GM19397 (cell line): ENCODE data around the gene STXBP2.
"Not testable (repeated sequence)": the region's sequence is repeated elsewhere in the genome, so short reads cannot be mapped to it uniquely, and the experiment has no call there.

Experiments used
- ATAC-seq: cut with Tn5 transposase; IDR thresholded peaks from one replicate; pipeline ENCODE4 v1.9.1; 2021; ENCODE audit warnings: mild to moderate bottlenecking, moderate library complexity; ENCODE audit not compliant: unreplicated experiment

The STXBP2 gene

DNA sequence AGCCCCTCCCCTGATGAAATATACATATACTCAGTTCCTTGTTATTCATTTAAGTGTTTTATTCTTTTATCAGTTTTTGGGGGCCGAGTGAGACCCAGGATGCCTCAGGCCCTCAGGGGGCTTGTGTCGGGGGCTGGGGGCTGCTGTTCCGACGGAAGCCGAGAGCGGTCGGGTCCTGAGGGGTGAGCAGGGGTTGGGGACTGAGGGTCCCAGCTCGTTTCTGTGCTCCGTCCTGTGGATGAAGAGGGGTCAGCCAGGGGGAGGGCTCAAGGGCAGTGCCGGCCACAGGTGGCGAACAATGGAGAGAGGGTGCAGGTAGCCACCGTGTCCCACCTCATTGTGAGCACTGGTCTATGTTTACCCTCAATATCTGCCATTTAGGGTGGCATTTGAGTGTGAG, 5.3 kb upstream of the STXBP2 start:
- no peak for ATAC-seq

DNA sequence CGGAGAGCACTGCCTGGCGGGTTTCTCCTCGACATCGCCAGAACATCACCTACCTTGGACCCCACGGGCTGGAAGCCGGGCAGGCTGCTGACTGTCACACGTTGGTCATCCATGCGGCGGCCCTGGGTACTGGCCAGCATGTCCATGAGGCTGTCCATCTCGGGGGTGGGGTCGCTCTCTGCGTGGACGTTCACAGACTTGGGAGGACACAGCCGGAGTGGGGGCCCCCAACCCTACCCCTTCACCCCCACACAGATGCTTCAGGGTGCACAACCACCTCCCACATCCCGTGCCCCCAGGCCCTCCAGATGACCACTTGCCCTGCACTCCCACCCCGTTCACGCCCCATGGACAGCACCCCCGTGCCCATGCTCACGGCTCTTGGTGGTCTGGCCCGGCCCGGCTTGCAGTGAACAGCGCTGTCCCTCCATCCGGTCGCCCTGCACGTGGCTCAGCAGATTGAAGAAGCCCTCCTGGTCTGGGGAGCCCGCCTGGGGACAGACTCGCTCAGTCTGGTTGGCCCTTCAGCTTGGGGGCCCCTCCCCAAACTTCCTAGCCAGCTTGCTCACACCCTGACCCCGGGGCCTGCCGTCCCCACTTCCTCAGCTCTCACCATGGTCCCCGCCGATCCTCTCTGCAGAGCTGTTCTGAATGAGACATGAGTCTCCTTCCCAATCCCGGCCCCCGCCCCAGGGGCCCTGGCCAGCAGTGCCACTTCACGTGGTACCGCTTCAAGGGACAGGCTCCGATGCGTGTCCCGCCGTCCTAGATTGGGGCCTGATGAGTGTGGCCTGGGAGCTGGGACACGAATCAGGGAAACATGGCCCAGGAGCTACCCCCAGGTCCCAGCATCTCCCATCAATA, 4.3 kb upstream of the STXBP2 start:
- ATAC-seq = no peak

GRCh38 chr19:7633698-7634097, 3.2 kb upstream of the STXBP2 start, which contains the start of gene PCP2:
TSS of gene PCP2 (minus strand) at chr19:7633719. CDS start at chr19:7633457, 262 bp downstream.
- ATAC-seq = no peak

GRCh38 chr19:7635670-7636069, 1.2 kb upstream of the STXBP2 start:
- ATAC-seq = no peak

GRCh38 chr19:7636317-7636690, 606 bp upstream of the STXBP2 start:
- no peak for ATAC-seq

DNA sequence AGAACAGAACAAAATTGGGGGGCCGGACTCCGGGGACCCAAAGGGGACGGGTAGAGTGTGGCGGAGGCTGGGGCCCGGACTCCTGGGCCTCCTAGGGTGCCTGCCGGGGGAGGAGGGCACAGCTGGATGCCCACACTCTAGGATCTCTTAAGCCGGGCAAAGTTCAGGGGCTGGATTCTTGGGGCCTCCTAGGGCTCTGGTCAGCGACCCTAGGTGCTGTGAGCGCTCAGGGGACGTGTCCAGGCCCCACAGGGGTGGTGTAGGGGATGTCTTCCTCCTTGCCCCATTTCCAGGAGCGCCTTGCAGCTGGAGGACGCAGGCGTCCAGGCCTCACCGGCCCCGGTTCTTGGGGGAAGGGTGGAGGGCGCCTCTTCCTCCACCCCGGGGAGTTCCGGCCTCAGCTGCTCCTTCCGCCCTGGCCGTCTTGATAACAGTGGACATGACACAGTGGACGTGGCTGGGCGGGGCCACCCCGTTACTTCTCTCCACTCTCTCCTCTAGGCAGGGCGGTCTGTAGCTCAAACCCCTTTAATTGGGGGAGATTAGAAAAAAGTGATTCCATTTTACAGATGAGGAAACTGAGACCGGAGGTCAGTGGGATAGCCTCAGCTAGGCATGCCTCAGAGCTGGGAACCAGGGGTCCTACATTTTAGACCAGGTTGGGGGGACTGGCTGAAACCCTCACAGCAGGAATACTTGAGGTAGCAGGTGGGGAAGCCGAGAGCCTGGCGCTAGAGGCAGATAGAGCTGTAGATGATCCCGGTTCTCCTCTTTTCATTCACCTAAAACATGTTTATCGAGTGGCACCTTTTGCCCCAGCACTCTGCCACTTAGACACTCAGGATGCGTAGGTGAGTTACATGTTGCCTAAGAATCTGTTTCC, 705 bp downstream of the STXBP2 start:
- ATAC-seq = no peak

DNA sequence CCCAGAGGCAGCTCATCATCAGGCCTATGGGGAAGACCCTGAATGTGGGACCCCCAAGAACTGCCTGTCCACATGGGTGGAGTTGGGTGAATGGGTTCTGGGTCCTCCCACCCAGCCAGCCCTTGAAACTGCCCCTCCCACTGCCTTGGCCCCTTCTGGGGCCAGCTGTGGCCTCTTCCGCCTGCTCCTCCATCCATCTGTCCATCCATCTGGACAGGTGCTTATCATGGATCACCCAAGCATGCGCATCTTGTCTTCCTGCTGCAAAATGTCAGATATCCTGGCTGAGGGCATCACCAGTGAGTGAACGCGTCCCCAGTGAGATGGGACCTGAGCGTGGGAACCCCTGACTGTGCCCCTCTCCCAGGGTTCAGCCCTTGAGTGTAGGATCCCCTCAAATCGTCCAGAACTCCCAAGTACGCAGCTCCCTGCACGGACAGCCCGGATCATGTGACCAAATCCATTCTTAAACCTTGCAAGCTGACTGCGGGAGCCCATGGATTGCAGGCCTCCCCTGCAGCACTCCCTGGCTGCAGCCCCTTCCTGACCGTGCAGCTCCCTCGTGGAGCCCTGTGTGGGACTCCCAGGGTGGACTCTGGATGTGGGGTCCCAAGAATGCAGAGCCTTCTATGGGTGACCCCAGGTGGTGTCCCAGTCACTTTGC, 2.0 kb downstream of the STXBP2 start:
- ATAC-seq = no peak

DNA sequence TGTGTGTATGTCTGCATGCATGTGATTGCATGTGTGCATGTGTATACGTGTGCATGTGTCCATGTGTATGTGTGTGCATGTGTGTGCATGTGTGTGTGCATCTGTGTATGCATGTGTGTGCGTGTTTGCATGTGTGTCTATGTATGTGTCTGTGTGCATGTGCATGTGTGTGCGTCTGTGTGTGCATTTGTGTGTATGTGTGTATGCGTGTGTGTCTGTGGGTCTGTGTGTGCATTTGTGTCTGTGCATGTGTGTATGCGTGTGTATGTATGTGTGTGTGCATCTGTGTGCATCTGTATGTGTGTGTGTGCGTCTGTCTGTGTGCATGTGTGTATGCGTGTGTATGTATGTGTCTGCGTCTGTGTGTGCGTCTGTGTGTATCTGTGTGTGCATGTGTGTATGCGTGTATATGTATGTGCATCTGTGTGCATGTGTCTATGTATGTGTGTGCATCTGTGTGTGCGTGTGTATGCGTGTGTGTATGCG, 3.0 kb downstream of the STXBP2 start:
- ATAC-seq = no peak

DNA sequence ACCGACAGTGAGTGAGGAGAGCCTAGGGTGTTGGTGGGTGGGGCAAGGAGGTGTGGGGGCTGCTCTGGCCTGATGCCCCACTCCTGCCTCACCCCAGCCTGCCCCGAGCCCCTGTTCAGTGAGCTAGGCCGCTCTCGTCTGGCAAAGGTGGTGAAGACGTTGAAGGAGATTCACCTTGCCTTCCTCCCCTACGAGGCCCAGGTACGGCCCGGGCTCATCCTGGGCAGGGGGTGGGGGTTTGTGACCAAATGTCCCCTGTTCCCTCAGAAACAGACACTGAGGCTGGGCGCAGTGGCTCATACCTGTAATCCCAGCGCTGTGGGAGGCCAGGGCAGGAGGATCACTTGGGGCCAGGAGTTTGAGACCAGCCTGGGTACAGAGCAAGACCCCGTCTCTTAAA, 3.9 kb downstream of the STXBP2 start:
- ATAC-seq = no peak

GRCh38 chr19:7641290-7642276, 4.7 kb downstream of the STXBP2 start:
- ATAC-seq = no peak

DNA sequence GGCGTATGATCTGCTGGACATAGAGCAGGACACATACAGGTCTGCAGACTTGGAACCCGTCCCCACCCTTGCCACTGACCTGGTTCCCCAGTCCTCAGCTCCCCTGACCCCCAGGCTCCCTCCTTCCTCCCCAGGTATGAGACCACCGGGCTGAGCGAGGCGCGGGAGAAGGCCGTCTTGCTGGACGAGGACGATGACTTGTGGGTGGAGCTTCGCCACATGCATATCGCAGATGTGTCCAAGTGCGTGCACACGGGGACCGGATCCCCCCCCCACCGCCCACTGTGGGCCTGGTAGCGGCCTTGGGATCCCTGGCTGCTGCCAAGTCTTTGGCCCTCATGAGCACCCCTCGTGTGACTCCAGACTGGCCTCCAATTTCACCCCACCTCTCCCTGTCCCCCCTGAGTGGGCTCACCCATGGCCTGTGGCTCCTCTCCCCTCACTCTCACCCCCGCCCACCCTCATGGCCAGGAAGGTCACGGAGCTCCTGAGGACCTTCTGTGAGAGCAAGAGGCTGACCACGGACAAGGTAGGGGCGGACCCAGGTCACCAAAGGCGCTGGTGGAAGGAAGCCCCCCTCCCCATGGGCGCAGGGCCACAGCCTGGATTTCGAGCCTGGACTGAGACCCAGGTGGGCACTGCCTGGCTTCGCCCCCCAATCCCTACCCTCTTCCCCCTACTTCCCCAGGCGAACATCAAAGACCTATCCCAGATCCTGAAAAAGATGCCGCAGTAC, 5.6 kb downstream of the STXBP2 start:
- ATAC-seq = no peak

- ATAC-seq = no peak
These were observed 6.1 kb downstream of the STXBP2 start for GRCh38 chr19:7643031-7643415.

DNA sequence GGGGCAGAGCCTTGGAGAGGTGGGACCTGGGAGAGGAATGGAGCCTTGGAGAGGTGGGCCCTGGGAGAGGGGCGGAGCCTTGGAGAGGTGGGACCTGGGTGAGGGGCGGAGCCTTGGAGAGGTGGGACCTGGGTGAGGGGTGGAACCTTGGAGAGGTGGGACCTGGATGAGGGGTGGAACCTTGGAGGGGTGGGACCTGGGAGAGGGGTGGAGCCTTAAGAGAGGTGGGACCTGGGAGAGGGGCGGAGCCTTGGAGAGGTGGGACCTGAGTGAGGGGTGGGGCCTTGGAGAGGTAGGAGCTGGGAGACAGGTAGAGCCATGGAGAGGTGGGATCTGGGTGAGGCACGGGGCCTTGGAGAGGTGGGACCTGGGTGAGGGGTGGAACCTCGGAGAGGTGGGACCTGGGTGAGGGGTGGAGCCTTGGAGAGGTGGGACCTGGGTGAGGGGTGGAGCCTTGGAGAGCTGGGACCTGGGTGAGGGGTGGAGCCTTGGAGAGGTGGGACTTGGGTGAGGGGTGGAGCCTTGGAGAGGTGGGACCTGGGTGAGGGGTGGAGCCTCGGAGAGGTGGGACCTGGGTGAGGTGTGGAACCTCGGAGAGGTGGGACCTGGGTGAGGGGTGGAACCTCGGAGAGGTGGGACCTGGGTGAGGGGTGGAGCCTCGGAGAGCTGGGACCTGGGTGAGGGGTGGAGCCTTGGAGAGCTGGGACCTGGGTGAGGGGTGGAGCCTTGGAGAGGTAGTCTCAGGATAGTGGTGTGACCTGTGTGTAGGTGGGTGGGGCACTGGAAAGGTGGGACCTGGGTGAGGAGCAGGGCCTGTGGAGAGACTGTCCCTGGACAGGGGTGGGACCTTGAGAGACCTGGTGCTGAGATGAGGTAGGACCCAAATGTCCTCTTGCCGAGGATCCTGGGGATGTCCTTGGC, 7.0 kb downstream of the STXBP2 start:
- not testable (repeated sequence) for ATAC-seq

DNA sequence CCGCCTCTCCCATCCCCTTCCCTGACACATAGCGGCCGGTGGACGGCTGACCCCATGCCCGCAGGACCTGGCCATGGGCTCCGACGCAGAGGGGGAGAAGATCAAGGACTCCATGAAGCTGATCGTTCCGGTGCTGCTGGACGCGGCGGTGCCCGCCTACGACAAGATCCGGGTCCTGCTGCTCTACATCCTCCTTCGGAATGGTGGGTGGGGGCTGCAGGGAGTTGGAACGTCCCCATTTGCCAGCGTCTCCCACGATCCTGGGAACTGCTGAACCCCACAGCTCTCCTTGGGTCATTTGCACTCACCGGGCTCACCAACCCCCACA, 7.6 kb downstream of the STXBP2 start:
- ATAC-seq = no peak

DNA sequence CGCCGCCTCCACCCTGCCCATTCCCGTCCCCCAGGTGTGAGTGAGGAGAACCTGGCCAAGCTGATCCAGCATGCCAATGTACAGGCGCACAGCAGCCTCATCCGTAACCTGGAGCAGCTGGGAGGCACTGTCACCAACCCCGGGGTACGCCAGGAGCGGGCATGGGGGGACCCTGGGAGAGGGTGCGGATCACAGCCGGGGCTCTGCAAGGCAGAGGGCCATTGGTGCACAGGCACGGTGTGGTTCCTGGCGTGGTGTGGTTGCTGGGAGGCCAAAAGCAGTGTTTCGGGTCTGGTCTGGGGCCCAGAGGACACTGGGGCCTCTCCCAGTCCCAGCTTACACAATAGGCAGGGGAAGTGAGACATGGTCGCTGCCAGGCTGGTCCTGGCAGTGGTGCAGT, 8.3 kb downstream of the STXBP2 start:
- ATAC-seq = no peak

DNA sequence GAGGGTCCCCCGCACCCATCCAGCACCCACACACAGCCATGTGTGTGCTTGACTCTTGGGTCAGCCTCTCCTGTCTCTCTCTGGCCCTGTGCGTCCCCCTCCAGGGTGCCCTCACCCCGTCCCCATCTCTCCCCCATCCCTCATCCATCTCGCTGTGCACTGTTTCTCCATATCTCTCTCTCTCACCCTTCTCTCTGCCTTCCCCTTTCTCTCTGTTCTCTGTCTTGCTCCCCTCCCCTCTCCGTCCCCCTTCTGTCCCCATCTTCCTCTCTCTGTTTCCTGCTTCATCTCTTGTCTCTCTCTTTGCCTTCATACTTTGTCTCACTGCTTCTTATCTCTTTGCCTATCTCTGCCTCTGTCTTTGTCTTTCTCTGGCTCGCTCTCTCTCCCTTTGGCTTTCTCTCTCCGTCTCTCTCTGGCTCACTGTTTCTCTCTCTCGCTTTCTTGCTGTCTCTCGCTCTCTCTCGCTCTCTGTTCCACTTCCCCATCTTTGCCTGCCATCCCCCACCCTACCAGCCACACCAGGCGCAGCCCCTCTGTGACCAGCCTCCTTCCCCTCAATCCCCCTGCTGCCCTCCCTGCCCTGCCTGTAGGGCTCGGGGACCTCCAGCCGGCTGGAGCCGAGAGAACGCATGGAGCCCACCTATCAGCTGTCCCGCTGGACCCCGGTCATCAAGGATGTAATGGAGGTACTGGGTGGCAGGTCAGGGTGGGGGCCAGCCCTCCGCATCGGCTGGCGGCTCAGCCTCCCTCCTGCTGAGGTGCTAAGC, 8.9 kb downstream of the STXBP2 start:
- no peak for ATAC-seq

DNA sequence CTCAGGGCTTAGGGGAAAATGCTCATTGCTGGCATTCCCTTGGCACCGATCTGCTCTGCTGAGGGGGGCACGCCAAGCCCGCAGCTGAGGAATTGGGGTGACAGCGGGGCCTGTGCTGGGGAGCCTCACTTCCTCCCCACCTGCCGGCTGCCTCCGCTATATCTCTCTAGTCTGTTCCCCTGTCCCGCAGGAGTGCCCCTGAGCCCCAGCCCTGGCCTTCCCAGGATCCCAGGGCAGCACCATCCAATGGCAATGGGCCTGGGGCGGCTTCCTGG, 9.5 kb downstream of the STXBP2 start:
- no peak for ATAC-seq

- no peak for ATAC-seq
These were observed 10.2 kb downstream of the STXBP2 start for GRCh38 chr19:7647156-7647555.
